ENCODE measurements around the gene SCG3.
A peak's percentile ranks its signal among the peaks of the same experiment; 100 is the strongest.
"Not testable (repeated sequence)": the region's sequence is repeated elsewhere in the genome, so short reads cannot be mapped to it uniquely, and the experiment has no call there.

Gene SCG3

GRCh38 chr15:51681303-51681963 is at the start of gene SCG3:
TSS of gene SCG3 (plus strand) at chr15:51681503. CDS start at chr15:51681756, 253 bp downstream.
- peak; percentile 32 for DNase-seq (ENCODE audit: low read depth)

DNA sequence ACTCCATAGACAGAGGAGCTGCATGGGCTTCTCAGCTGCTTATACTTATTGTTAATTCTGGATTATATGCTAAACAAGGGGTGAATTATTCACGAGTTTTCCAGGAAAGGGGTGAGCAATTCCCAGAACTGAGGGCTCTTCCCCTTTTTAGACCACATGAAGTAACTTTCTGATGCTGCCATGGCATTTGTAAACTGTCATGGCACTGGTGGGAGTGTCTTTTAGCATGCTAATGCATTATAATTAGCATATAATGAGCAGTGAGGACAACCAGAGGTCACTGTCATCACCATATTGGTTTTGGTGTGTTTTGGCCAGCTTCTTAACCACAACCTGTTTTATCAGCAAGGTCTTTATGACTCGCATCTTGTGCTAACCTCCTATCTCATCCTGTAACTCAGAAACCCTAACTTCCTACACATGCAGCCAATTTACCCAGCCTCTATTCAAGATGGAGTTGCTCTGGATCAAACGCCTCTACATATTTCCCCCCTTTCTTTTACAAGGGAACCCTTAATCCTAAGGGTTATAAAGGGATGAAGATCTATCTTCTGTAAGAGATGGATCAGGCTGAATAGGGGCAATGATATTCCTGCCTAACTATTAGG is 46.6 kb upstream of the SCG3 start:
- no peak for DNase-seq (ENCODE audit: low read depth)

DNA sequence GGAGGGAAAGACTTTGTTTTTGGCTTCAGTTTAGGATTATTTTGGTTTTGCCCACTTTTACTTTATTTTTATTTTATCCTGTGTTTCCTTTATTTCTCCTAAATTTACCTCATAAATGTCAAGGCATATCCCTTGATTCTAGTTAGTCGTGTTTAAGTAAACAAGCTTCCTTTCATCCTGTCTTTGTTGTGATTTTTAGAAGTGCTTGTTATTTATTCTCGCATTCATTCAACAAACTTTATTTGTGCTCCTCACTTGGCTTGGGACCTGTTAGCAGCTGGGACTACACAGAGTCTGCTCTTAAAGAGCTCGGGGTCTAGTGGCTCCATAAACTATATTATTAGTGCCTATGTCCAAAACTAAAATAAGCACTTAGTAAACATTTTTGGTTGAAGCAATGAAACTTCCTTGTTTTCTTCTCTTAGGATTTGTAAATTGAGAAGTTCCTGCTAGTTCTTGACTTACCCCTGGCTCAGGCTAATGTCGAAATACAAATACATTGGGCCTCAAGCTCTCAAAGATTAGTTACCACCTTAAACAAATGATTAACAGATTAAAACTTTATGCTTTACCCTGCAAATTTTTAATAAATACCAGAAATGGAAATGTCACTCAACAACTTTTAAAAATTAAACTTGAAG is 39.7 kb upstream of the SCG3 start:
- DNase-seq (ENCODE audit: low read depth): no peak

GRCh38 chr15:51642696-51643095 is 38.6 kb upstream of the SCG3 start:
- DNase-seq (ENCODE audit: low read depth): no peak

- peak; percentile 74 for DNase-seq (ENCODE audit: low read depth)
Observed at GRCh38 chr15:51647128-51647562, 34.2 kb upstream of the SCG3 start.

- not testable (repeated sequence) for DNase-seq (ENCODE audit: low read depth)
Observed at GRCh38 chr15:51648101-51648500, 33.2 kb upstream of the SCG3 start.

DNA sequence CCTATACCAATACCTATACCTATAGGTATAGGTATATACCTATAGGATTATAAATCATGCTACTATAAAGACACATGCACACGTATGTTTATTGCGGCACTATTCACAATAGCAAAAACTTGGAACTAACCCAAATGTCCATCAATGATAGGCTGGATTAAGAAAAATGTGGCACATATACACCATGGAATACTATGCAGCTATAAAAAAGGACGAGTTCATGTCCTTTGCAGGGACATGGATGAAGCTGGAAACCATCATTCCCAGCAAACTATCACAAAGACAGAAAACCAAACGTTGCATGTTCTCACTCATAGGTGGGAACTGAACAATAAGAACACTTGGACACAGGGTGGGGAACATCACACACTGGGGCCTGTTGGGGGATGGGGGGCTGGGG is 32.7 kb upstream of the SCG3 start:
- not testable (repeated sequence) for DNase-seq (ENCODE audit: low read depth)

- peak; percentile 74 for DNase-seq (ENCODE audit: low read depth)
Observed at GRCh38 chr15:51649659-51650521, 31.4 kb upstream of the SCG3 start.

DNA sequence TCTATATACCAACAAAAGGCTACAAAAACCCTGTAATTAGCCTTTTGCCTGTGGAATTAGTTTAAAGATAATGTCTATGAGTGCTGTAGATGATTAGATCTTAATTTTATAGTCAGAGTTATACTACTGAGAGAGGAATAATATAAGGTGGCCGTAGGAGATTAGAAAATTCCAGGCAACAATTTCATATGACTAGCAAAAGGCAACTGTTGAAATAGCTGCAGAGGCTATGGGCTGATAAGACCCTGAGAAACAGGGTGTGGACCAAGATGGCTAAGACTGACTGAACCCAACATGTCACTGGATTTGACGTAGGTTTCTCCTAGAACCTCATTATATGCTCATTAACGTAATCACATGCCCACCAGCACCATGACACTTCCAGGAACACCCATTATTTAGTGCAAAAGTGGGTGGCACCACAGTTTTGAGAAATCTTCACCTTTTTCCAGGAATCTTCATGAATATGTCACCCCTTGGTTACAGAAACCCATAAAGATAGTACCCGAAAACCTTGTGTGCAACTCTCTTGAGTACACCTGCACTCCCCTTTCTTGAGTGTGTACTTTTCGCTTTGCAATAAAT is 29.1 kb upstream of the SCG3 start:
- DNase-seq (ENCODE audit: low read depth): no peak

- not testable (repeated sequence) for DNase-seq (ENCODE audit: low read depth)
Observed at GRCh38 chr15:51655401-51656057, 25.8 kb upstream of the SCG3 start.

DNA sequence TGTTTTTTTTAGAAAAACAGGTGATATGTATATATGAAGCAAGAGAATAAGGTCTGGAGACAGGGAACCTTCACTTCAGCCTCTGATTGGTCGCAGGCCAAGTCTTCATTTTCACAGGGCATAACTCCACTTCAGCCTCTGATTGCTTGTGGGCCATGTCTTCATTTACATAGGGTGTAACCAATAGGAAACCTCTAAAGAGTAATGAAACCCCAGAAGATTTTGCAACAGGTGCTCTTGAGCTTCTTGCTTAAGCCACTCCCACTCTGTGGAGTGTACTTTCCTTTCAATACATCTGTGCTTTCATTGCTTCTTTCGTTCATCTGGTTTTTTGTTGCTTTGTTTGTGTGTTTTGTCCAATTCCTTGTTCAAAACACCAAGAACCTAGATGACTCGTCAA is 22.6 kb upstream of the SCG3 start:
- DNase-seq (ENCODE audit: low read depth): no peak

DNA sequence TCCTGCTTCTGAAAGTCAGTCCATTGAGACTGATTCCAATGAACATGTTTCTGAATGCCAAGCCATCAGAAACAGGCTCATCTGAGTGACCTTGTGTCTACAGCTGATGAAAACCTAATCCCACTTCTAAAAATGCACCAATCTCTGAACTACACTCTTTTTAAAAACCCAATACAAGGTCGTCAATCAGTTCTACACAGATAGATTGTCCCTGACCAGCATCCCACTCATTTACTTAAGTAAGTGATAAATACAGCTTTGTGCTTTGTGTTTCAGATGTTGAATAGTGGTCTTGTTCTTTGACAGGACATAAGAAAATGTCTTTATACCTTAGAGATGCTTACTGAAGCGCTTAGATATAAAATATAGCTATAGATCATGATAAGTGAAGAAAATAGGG is 20.2 kb upstream of the SCG3 start:
- DNase-seq (ENCODE audit: low read depth): no peak

- DNase-seq (ENCODE audit: low read depth): no peak
Observed at GRCh38 chr15:51667478-51667877, 13.8 kb upstream of the SCG3 start.

- no peak for DNase-seq (ENCODE audit: low read depth)
Observed at GRCh38 chr15:51668446-51668845, 12.9 kb upstream of the SCG3 start.

- DNase-seq (ENCODE audit: low read depth): no peak
Observed at GRCh38 chr15:51669381-51669780, 11.9 kb upstream of the SCG3 start.

DNA sequence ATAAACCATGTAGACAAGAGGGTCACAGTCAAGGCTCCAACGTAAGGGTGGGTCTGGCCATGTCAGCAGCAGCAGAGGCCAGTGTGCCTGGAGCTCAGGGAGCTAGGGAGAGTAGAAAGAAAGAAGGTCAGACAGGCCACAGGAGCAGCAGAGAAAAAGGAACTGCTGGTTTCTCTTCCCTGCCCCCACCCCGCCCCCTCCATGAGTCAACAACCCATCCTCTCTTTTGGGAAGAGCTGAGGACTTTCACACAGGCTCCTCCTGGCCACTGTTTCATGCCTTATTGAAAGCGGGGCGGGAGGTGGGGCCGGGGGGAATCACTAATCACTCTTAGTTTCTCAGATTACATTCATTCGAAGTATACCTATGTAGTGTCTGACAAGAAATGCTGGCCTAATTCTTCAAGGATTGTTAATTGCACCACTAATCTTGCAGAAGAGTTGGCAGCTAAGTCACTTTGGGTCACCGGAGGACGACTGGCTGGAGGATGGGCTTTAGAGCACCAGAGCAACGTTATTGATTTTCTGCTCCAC is 9.1 kb upstream of the SCG3 start:
- no peak for DNase-seq (ENCODE audit: low read depth)

DNA sequence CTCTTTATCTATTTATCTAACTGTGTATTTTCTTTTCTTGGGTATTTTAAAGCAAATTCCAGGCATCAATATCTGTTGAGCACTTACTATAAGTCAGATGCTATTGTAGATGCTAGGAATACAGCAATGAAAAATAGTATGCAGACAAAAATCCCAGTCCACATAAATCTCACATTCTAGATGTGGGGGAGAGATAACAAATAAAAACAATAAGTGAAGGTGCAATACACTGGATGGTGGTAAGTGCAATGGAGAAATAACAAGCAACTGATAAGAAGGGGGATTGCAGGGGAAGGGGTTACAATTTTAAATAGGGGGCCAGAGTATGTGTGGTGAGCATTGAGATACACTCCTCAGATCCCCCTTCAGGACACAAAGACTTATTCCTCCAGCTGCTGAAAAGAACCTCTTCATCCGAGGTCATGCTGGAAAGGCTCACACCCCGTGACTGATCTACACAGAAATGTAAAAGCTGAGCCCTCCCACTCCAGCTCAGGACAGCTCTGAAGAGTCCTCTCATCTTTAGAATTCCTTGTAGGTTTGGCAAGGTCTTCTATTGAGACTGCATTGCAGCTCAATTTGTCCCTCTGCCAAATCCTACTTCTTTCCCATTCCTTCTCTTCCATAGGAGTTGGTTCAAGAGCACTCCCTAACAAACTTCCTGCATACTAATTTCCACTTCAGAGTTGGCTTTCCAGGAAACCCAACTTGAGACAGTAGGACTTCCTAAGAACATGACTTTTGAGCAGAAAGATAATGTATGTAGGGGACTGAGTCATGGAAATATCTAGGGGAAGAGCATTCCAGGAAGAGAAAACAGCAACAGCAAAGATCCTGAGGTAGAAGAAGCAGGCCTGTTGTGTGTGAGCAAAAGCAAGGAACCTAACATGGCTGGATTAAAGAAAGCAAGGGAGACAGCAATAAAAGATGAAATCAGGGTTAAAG is 8.1 kb upstream of the SCG3 start:
- DNase-seq (ENCODE audit: low read depth): no peak

GRCh38 chr15:51675234-51675633 is 6.1 kb upstream of the SCG3 start:
- no peak for DNase-seq (ENCODE audit: low read depth)

GRCh38 chr15:51677021-51677420 is 4.3 kb upstream of the SCG3 start:
- peak; percentile 16 for DNase-seq (ENCODE audit: low read depth)

DNA sequence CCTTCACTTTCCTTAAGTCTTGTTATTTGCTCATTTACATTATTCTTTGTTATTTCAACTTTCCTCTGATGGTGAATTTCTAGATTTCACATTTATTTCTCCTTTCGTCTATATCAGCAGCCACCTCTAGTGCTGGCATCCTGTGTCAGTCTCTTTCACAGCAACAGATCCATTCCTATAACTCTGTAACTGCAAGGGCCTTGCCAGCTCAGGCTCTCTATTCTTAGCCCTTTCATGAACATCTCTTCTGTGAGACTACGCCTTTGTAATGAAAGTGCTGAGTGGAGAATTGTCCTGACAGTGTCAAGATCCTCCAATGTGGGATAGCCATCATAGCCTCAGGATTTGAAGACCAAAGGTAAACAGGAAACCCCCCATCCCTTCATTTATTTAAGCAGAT is 3.9 kb upstream of the SCG3 start:
- no peak for DNase-seq (ENCODE audit: low read depth)

All from ELR (cell line).